BLaER1 (cell line): ENCODE data around the gene NRSN1.
"Not testable (repeated sequence)": the region's sequence is repeated elsewhere in the genome, so short reads cannot be mapped to it uniquely, and the experiment has no call there.

ENCODE experiments used
- H3K27ac ChIP-seq: shearing (Covaris generic); formaldehyde crosslinking; 2 replicates; pipeline ENCODE4 v1.8.1; 2022
- H3K27me3 ChIP-seq: shearing (Covaris generic); formaldehyde crosslinking; 2 replicates; pipeline ENCODE4 v1.8.1; 2022
- H3K36me3 ChIP-seq: shearing (Covaris generic); formaldehyde crosslinking; 2 replicates; pipeline ENCODE4 v1.8.1; 2022
- H3K4me1 ChIP-seq: shearing (Covaris generic); formaldehyde crosslinking; 2 replicates; pipeline ENCODE4 v1.8.1; 2022
- H3K4me2 ChIP-seq: shearing (Covaris generic); formaldehyde crosslinking; 2 replicates; pipeline ENCODE4 v1.8.1; 2022
- H3K4me3 ChIP-seq: shearing (Covaris generic); formaldehyde crosslinking; 2 replicates; pipeline ENCODE4 v1.8.1; 2022
- H3K9ac ChIP-seq: shearing (Covaris generic); formaldehyde crosslinking; 2 replicates; pipeline ENCODE4 v1.8.1; 2022
- H3K9me3 ChIP-seq: shearing (Covaris generic); formaldehyde crosslinking; 2 replicates; pipeline ENCODE4 v1.8.1; 2022
- H4K20me1 ChIP-seq: shearing (Covaris generic); formaldehyde crosslinking; 2 replicates; pipeline ENCODE4 v1.8.1; 2022
- Cebpa-rat ChIP-seq: shearing (Covaris generic); IDR thresholded peaks from 2 replicates; pipeline ENCODE4 v1.8.1; 2022

The NRSN1 gene

GRCh38 chr6:24139639-24140038 lies 13.6 kb downstream of the NRSN1 start:
- Histone ChIP-seq H3K4me1 (no peaks in the 10 kb centered on the region), H3K27ac (no peak overlapping the region), H3K36me3 (no peaks in the 10 kb centered on the region), H3K4me2 (no peak overlapping the region), H4K20me1 (no peaks in the 10 kb centered on the region), H3K9me3 (0 out of 2 replicates have a peak, but pooled peaks cover 9% of the 10 kb centered on the region), H3K9ac (no peak overlapping the region), H3K4me3 (no peak overlapping the region), H3K27me3 (no peaks in the 10 kb centered on the region)
- no peak for TF ChIP-seq Cebpa-rat

GRCh38 chr6:24140591-24140990 lies 14.6 kb downstream of the NRSN1 start:
- Histone ChIP-seq H3K27ac (no peak overlapping the region), H3K9ac (no peak overlapping the region), H3K36me3 (no peaks in the 10 kb centered on the region)

GRCh38 chr6:24142733-24143132 lies 16.7 kb downstream of the NRSN1 start:
- not testable (repeated sequence) for H3K27me3 ChIP-seq, H3K27ac ChIP-seq, H3K36me3 ChIP-seq, H3K9ac ChIP-seq, H3K4me1 ChIP-seq, H3K4me2 ChIP-seq, H3K9me3 ChIP-seq, H4K20me1 ChIP-seq, H3K4me3 ChIP-seq

More at GRCh38 chr6:24140591-24140990, 14.6 kb downstream of the NRSN1 start:
- Histone ChIP-seq H3K4me2 (no peak overlapping the region), H3K4me1 (no peaks in the 10 kb centered on the region), H3K4me3 (no peak overlapping the region), H4K20me1 (no peaks in the 10 kb centered on the region), H3K9me3 (0 out of 2 replicates have a peak, but pooled peaks cover 9% of the 10 kb centered on the region), H3K27me3 (no peaks in the 10 kb centered on the region)
- TF ChIP-seq Cebpa-rat, result no peak

GRCh38 chr6:24145690-24146131 lies 19.7 kb downstream of the NRSN1 start:
- H3K27me3 ChIP-seq, result no peaks in the 10 kb centered on the region
- H3K4me1 ChIP-seq, result no peaks in the 10 kb centered on the region

GRCh38 chr6:24146871-24147270 lies 20.9 kb downstream of the NRSN1 start:
- H3K9me3 ChIP-seq, result 0 out of 2 replicates have a peak, but pooled peaks cover 9% of the 10 kb centered on the region
- no peaks in the 10 kb centered on the region for H3K4me1 ChIP-seq
- no peak overlapping the region for H3K9ac ChIP-seq
- no peaks in the 10 kb centered on the region for H3K27me3 ChIP-seq
- H4K20me1 ChIP-seq, result no peaks in the 10 kb centered on the region
- H3K4me2 ChIP-seq, result no peak overlapping the region
- TF ChIP-seq Cebpa-rat, result no peak
- no peak overlapping the region for H3K27ac ChIP-seq
- H3K36me3 ChIP-seq, result no peaks in the 10 kb centered on the region
- H3K4me3 ChIP-seq, result no peak overlapping the region

More at GRCh38 chr6:24145690-24146131, 19.7 kb downstream of the NRSN1 start:
- H3K36me3 ChIP-seq, result no peaks in the 10 kb centered on the region
- TF ChIP-seq Cebpa-rat, result no peak
- no peak overlapping the region for H3K4me3 ChIP-seq
- H3K4me2 ChIP-seq, result no peak overlapping the region
- no peak overlapping the region for H3K27ac ChIP-seq
- H3K9ac ChIP-seq, result no peak overlapping the region
- no peaks in the 10 kb centered on the region for H4K20me1 ChIP-seq
- 0 out of 2 replicates have a peak, but pooled peaks cover 9% of the 10 kb centered on the region for H3K9me3 ChIP-seq

- Histone ChIP-seq H3K4me2 (no peak overlapping the region), H3K9me3 (0 out of 2 replicates have a peak, but pooled peaks cover 5% of the 10 kb centered on the region), H3K4me3 (no peak overlapping the region), H4K20me1 (no peaks in the 10 kb centered on the region), H3K27ac (no peak overlapping the region), H3K9ac (no peak overlapping the region), H3K36me3 (no peaks in the 10 kb centered on the region), H3K27me3 (no peaks in the 10 kb centered on the region), H3K4me1 (no peaks in the 10 kb centered on the region)
- TF ChIP-seq Cebpa-rat, result no peak
These were observed 21.6 kb downstream of the NRSN1 start for GRCh38 chr6:24147511-24148153.

- 0 out of 2 replicates have a peak, but pooled peaks cover under 1% of the 10 kb centered on the region for H3K9me3 ChIP-seq
- H3K27ac ChIP-seq, result no peak overlapping the region
- no peaks in the 10 kb centered on the region for H3K27me3 ChIP-seq
- no peak for TF ChIP-seq Cebpa-rat
- H3K4me3 ChIP-seq, result no peak overlapping the region
- H3K4me1 ChIP-seq, result no peaks in the 10 kb centered on the region
- H3K9ac ChIP-seq, result no peak overlapping the region
- no peak overlapping the region for H3K4me2 ChIP-seq
- H3K36me3 ChIP-seq, result no peaks in the 10 kb centered on the region
- H4K20me1 ChIP-seq, result no peaks in the 10 kb centered on the region
These were observed 22.1 kb downstream of the NRSN1 start for GRCh38 chr6:24148154-24148570.

- Histone ChIP-seq H3K9ac (no peak overlapping the region), H3K4me3 (no peak overlapping the region), H3K9me3 (no peaks in the 10 kb centered on the region), H3K4me2 (no peak overlapping the region), H4K20me1 (no peaks in the 10 kb centered on the region), H3K27ac (no peak overlapping the region), H3K4me1 (no peaks in the 10 kb centered on the region), H3K27me3 (no peaks in the 10 kb centered on the region), H3K36me3 (no peaks in the 10 kb centered on the region)
- no peak for TF ChIP-seq Cebpa-rat
These were observed 22.7 kb downstream of the NRSN1 start for GRCh38 chr6:24148684-24149083.

- H3K27me3 ChIP-seq, result no peaks in the 10 kb centered on the region
- no peaks in the 10 kb centered on the region for H3K4me1 ChIP-seq
- H3K9ac ChIP-seq, result no peak overlapping the region
- TF ChIP-seq Cebpa-rat, result no peak
- H4K20me1 ChIP-seq, result no peaks in the 10 kb centered on the region
- no peak overlapping the region for H3K27ac ChIP-seq
- no peak overlapping the region for H3K4me2 ChIP-seq
- no peaks in the 10 kb centered on the region for H3K9me3 ChIP-seq
- H3K36me3 ChIP-seq, result no peaks in the 10 kb centered on the region
- H3K4me3 ChIP-seq, result no peak overlapping the region
These were observed 23.3 kb downstream of the NRSN1 start for GRCh38 chr6:24149296-24149695.

GRCh38 chr6:24149836-24150235 lies 23.8 kb downstream of the NRSN1 start:
- TF ChIP-seq Cebpa-rat, result no peak

More at GRCh38 chr6:24149836-24150235, 23.8 kb downstream of the NRSN1 start:
- no peak overlapping the region for H3K4me3 ChIP-seq
- H3K4me1 ChIP-seq, result no peaks in the 10 kb centered on the region
- no peaks in the 10 kb centered on the region for H4K20me1 ChIP-seq
- no peak overlapping the region for H3K9ac ChIP-seq
- H3K27me3 ChIP-seq, result no peaks in the 10 kb centered on the region
- no peak overlapping the region for H3K27ac ChIP-seq
- no peaks in the 10 kb centered on the region for H3K9me3 ChIP-seq
- H3K4me2 ChIP-seq, result no peak overlapping the region
- no peaks in the 10 kb centered on the region for H3K36me3 ChIP-seq
